Nephron progenitor cell (in vitro differentiated cells): ENCODE measurements around the gene GPR3.

Experiments used
- DNase-seq: peaks from one replicate; pipeline ENCODE4 v3.0.0; 2021
- H3K27ac Mint-ChIP-seq: 2 replicates; pipeline ENCODE4 v1.8.0; 2021; ENCODE audit warnings: mild to moderate bottlenecking, moderate library complexity, mixed read lengths
- H3K27me3 Mint-ChIP-seq: 2 replicates; pipeline ENCODE4 v1.8.0; 2021; ENCODE audit warnings: mild to moderate bottlenecking, low read depth, mixed read lengths; ENCODE audit not compliant: poor library complexity
- H3K36me3 Mint-ChIP-seq: 2 replicates; pipeline ENCODE4 v1.8.0; 2021; ENCODE audit warnings: low read depth, mixed read lengths
- H3K4me1 Mint-ChIP-seq: 2 replicates; pipeline ENCODE4 v1.8.0; 2021; ENCODE audit warnings: mixed read lengths
- H3K4me3 Mint-ChIP-seq: 2 replicates; pipeline ENCODE4 v1.8.0; 2021; ENCODE audit warnings: mild to moderate bottlenecking, moderate library complexity, mixed read lengths
- H3K9me3 Mint-ChIP-seq: 2 replicates; pipeline ENCODE4 v1.8.0; 2021; ENCODE audit warnings: mild to moderate bottlenecking, moderate library complexity, mixed read lengths
- CTCF ChIP-seq: fragments of 200-600 bp; sonication (generic); IDR thresholded peaks from 2 replicates; pipeline ENCODE4 v1.5.0; 2021; ENCODE audit warnings: antibody characterized with exemption

Gene GPR3

GRCh38 chr1:27357281-27358037 is 35.0 kb upstream of the GPR3 start:
- Mint-ChIP-seq H3K36me3 (peaks cover 10% of the 10 kb centered on the region), H3K9me3 (no peaks in the 10 kb centered on the region), H3K27me3 (peaks cover 42% of the 10 kb centered on the region), H3K27ac (no peak overlapping the region), H3K4me3 (no peak overlapping the region), H3K4me1 (peaks cover 44% of the 10 kb centered on the region)
- TF ChIP-seq CTCF, result peak; percentile 99
- peak; percentile 84 for DNase-seq

GRCh38 chr1:27358038-27358927 is 34.1 kb upstream of the GPR3 start:
- Mint-ChIP-seq H3K9me3 (no peaks in the 10 kb centered on the region), H3K4me3 (no peak overlapping the region), H3K27ac (no peak overlapping the region), H3K27me3 (peaks cover 42% of the 10 kb centered on the region), H3K4me1 (peaks cover 52% of the 10 kb centered on the region), H3K36me3 (peaks cover 10% of the 10 kb centered on the region)
- TF ChIP-seq CTCF, result no peak
- DNase-seq, result no peak

DNA sequence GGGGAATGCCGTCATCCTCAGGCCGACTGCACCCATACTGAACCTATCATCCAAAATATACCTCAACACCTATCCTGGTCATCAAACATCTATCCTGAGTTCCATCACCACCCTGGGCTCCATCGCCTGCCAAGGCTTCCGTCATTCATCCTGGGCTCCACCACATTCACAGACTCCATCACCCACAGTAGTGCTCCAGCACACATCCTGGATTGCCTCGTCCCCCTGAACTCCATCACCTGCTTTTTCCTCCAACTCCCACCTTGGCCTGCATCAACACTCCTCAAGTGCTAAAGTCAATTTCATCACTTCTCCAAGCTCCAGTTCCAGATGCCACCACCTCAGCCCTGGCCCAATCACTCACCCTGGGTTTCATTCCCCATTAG is 33.5 kb upstream of the GPR3 start:
- no peaks in the 10 kb centered on the region for H3K9me3 Mint-ChIP-seq
- peaks cover 10% of the 10 kb centered on the region for H3K36me3 Mint-ChIP-seq
- H3K4me1 Mint-ChIP-seq, result peaks cover 54% of the 10 kb centered on the region
- no peak overlapping the region for H3K27ac Mint-ChIP-seq
- TF ChIP-seq CTCF, result no peak
- peak overlapping the region; percentile 3 for H3K4me3 Mint-ChIP-seq
- no peak for DNase-seq
- H3K27me3 Mint-ChIP-seq, result peaks cover 42% of the 10 kb centered on the region

DNA sequence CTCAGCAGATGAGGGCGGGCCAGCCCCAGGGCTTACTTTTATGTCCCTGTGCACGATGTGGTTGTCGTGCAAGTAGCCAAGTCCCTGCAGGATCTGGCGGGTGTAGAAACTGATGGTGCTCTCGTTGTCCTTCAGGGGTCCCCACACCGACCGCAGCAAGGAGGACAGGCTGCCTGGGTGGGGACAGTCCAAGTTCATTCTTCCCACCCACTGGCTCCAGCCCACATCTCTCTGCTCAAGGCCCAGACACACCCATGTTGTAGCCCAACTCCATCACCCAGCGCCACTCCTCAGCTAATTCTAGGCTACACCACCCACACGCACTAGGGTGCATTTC is 32.6 kb upstream of the GPR3 start:
- peaks cover 10% of the 10 kb centered on the region for H3K36me3 Mint-ChIP-seq
- no peak for TF ChIP-seq CTCF
- no peaks in the 10 kb centered on the region for H3K9me3 Mint-ChIP-seq
- peak overlapping the region; percentile 75 for H3K4me3 Mint-ChIP-seq
- H3K27me3 Mint-ChIP-seq, result peaks cover 45% of the 10 kb centered on the region
- H3K4me1 Mint-ChIP-seq, result peaks cover 61% of the 10 kb centered on the region
- no peak overlapping the region for H3K27ac Mint-ChIP-seq
- no peak for DNase-seq

- Mint-ChIP-seq H3K4me3 (peak overlapping the region; percentile 75), H3K9me3 (no peaks in the 10 kb centered on the region), H3K27ac (no peak overlapping the region), H3K4me1 (peaks cover 63% of the 10 kb centered on the region), H3K36me3 (peaks cover 9% of the 10 kb centered on the region), H3K27me3 (peaks cover 40% of the 10 kb centered on the region)
- DNase-seq, result peak; percentile 59
- no peak for TF ChIP-seq CTCF
These were observed 32.0 kb upstream of the GPR3 start for GRCh38 chr1:27360159-27361043.
